Stimulated activated CD4-positive, alpha-beta T cell treated with anti-CD3 and anti-CD28 coated beads, Interleukin-1b, Interleukin-23, amount 100 ng/mL, for 24 hours (primary cell): ENCODE measurements around the gene TTLL13.
A peak's percentile ranks its signal among the peaks of the same experiment; 100 is the strongest.

Experiments
- DNase-seq, 4 experiments: peaks; one replicate each; pipeline ENCODE4 v3.0.0-alpha.2; 2020; ENCODE audit warnings: low read depth in 4 of 4, low spot score in 1 of 4

TTLL13 gene

GRCh38 chr15:90249203-90249863, at the start of gene TTLL13:
Gene TTLL13, plus strand, starts transcription at chr15:90249556. Its CDS starts 1,075 bp downstream, at chr15:90250631.
- DNase-seq, result peak; percentile 47 to 88 (median 69)

GRCh38 chr15:90200534-90201129, 48.7 kb upstream of the TTLL13 start:
- no peak for DNase-seq

- DNase-seq, result peak; percentile 35 to 74 (median 42)
Observed at GRCh38 chr15:90201130-90201943, 48.0 kb upstream of the TTLL13 start, which contains the start of gene SEMA4B. Gene SEMA4B, plus strand, starts transcription at chr15:90201330. Its CDS starts 249 bp downstream, at chr15:90201579.

- DNase-seq, result no peak
Observed at GRCh38 chr15:90201944-90202375, 47.4 kb upstream of the TTLL13 start.

GRCh38 chr15:90202929-90203328, 46.4 kb upstream of the TTLL13 start:
- DNase-seq, result no peak

GRCh38 chr15:90203473-90203872, 45.9 kb upstream of the TTLL13 start:
- DNase-seq, result no peak

GRCh38 chr15:90203922-90204321, 45.4 kb upstream of the TTLL13 start:
- no peak for DNase-seq

- DNase-seq, result no peak
Observed at GRCh38 chr15:90205050-90205848, 44.1 kb upstream of the TTLL13 start.

- no peak for DNase-seq
Observed at GRCh38 chr15:90205886-90206285, 43.5 kb upstream of the TTLL13 start.

- DNase-seq, result no peak
Observed at GRCh38 chr15:90207252-90207651, 42.1 kb upstream of the TTLL13 start.

- no peak for DNase-seq
Observed at GRCh38 chr15:90208356-90208755, 41.0 kb upstream of the TTLL13 start.

GRCh38 chr15:90209591-90209990, 39.8 kb upstream of the TTLL13 start:
- no peak for DNase-seq

GRCh38 chr15:90210593-90210992, 38.8 kb upstream of the TTLL13 start:
- DNase-seq, result no peak

- DNase-seq, result no peak
Observed at GRCh38 chr15:90211009-90211408, 38.3 kb upstream of the TTLL13 start.

GRCh38 chr15:90211440-90212143, 37.8 kb upstream of the TTLL13 start:
- no peak for DNase-seq

GRCh38 chr15:90212221-90213098, 36.9 kb upstream of the TTLL13 start:
- DNase-seq, result no peak

GRCh38 chr15:90213122-90213817, 36.1 kb upstream of the TTLL13 start:
- no peak for DNase-seq

- DNase-seq, result no peak
Observed at GRCh38 chr15:90213818-90214204, 35.5 kb upstream of the TTLL13 start.
